ENCODE data around the gene SLC7A10. TPM values are rescaled to one million over a fixed set of nuclear protein-coding genes. Genes with fewer than 3 reads are reported as not detected.
A peak's percentile ranks its signal among the peaks of the same experiment; 100 is the strongest.
"Not testable (repeated sequence)": the region's sequence is repeated elsewhere in the genome, so short reads cannot be mapped to it uniquely, and the experiment has no call there.

Gene SLC7A10
- total RNA-seq, 1 donor from 2014 or later: not detected

GRCh38 chr19:33186431-33187182, 39.0 kb downstream of the SLC7A10 start:
- DNase-seq (ENCODE audit: low read depth in 2 of 2): no peak

- peak in 1 of 2 donors; percentile 79 for DNase-seq (ENCODE audit: low read depth in 2 of 2)
Observed at GRCh38 chr19:33177417-33177979, 48.2 kb downstream of the SLC7A10 start.

DNA sequence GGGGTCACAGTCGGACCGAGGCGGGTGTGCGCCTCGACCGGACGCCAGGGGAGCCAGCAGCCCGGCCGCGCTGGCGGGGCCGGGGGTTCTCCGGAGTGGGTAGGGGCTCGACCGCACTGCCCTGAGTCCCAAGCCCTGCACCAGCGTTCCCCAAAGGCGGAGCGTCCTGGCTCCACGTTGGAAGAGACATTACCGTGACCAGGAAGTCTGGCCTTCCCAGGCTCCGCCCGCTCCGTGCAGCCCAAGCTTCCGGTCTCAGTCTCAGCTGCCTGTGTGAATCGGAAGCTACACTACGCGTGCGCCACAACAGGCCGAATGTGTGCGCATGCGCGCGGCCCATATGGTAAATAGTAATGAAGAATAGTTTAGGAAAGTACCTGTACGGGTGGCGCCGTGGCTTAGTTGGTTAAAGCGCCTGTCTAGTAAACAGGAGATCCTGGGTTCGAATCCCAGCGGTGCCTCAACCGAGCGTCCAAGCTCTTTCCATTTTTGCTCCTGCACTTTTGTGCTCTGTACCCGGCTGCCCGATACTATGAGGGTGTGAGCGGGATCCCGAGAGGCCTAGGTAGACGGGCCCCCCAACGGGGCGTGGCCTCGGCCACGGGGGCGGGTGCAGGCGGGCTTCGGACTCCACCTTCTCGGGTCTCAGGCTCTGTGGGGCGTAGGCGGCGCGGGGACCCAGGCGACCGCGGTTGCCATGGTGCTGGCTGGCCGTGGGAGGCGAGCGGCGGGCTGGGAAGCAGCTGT, 48.8 kb downstream of the SLC7A10 start:
- DNase-seq (ENCODE audit: low read depth in 2 of 2): peak; percentile 96 to 97

DNA sequence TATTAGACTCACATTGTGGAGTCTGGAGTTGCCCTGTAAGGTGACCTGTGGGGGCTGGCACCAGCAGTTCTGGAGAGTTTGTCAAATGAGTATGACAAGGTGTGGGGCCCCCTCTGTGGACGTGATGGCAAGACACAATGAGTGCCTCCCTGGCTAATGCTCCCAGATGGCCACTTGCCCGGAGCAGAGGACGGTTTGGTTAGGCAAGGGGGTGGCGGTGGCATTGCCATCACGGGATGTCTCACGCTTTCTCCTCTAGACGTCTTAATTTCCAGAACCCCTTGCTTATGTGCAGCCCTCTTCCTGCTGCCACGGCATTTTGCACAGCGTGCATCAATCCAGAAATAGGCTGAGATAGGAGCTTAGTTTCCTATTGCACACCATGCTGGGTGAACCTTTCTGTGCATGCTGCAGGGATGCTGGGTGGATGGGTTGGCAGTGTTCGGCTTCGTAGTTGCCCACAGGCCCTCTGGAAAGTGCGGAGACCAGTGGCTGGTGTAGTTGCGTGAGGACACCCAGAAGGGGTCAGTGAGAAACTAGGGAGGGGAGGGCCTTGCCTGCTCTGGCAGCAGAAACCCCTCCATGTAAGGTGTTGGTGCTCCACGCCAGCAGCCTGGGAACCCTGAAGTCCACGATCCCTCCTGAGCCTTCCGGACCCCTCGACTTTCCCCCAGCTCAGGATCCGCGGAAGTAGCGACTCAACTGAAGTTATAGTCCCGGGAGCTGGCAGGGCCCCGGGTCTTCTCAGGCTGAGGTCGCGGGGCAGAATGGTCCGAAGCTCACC, 49.6 kb downstream of the SLC7A10 start:
- DNase-seq (ENCODE audit: low read depth in 2 of 2): peak; percentile 54 to 59

GRCh38 chr19:33175156-33175782, 50.4 kb downstream of the SLC7A10 start:
- DNase-seq (ENCODE audit: low read depth in 2 of 2): no peak

DNA sequence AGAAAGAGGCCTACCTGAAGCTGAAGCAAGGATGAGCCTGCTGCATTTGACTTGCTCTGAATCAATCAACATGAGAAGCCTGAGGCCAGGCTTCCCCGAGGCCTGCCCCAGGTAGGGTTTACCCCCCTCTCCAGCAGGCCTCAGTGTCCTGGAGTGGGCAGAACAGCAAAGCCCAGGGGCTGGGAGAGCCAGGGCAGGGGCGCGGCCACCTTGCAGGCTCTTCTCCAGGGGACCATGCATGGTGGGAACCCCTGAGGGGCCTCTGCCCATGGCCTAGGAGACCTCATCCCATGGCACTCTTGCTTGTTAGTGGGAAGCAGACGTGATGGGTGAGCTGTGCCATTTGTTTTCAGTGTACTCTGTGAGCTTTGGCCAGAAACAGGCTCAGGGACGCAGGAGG, 51.5 kb downstream of the SLC7A10 start:
- DNase-seq (ENCODE audit: low read depth in 2 of 2): no peak

- DNase-seq (ENCODE audit: low read depth in 2 of 2): no peak
Observed at GRCh38 chr19:33171916-33172359, 53.7 kb downstream of the SLC7A10 start.

GRCh38 chr19:33171222-33171795, 54.3 kb downstream of the SLC7A10 start:
- no peak for DNase-seq (ENCODE audit: low read depth in 2 of 2)

- DNase-seq (ENCODE audit: low read depth in 2 of 2): no peak
Observed at GRCh38 chr19:33168528-33168927, 57.1 kb downstream of the SLC7A10 start.

GRCh38 chr19:33167438-33167837, 58.2 kb downstream of the SLC7A10 start:
- no peak for DNase-seq (ENCODE audit: low read depth in 2 of 2)

DNA sequence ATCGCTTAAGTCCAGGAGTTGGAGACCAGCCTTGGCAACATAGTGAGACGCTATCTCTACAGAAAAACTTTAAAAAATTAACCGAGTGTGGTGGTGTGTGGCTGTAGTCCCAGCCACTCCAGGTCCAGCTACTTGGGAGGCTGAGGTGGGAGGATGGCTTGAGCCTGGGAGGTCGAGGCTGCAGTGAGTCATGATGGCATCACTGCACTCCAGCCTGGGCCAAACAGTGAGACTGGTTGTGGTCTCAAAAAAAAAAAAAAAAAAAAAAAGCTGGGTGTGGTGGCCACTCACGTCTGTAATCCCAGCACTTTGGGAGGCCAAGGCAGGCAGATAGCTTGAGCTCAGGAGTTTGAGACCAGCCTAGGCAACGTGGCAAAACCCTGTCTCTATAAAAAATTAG, 59.6 kb downstream of the SLC7A10 start:
- not testable (repeated sequence) for DNase-seq (ENCODE audit: low read depth in 2 of 2)

DNA sequence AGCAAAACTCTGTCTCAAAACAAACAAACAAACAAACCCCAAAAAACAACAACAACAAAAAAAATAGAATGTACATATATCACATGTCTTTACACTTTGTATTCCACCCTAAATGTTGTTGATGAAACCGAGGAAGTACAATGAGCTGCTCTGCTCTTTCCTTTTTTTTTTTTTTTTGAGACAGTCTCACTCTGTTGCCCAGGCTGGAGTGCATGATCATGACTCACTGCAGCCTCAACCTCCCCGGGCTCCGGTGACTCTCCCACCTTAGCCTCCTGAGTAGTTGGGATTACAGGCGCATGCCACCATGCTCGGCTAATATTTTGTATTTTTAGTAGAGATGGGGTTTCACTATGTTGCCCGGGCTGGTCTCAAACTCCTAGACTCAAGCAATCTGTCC, 62.2 kb downstream of the SLC7A10 start:
- DNase-seq (ENCODE audit: low read depth in 2 of 2): no peak

DNA sequence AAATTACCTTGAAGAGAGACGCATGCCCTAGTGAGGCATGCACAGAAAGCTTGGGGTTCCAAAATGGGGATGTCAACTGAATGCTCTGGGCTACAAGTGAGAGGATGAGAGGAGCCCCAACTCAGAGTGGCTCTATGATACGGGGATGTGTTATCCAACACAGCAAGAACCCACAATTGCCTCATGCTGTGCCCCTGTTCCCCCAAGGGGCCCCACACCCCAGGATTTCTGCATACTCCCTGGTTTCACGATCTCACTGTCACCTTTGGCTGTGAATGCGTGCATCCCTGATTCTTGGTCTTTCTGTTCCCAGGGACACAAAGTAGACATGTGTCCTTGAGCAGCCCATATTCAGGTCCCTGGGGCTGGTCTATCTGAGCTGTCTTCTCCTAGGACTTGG, 64.4 kb downstream of the SLC7A10 start:
- DNase-seq (ENCODE audit: low read depth in 2 of 2): no peak

DNA sequence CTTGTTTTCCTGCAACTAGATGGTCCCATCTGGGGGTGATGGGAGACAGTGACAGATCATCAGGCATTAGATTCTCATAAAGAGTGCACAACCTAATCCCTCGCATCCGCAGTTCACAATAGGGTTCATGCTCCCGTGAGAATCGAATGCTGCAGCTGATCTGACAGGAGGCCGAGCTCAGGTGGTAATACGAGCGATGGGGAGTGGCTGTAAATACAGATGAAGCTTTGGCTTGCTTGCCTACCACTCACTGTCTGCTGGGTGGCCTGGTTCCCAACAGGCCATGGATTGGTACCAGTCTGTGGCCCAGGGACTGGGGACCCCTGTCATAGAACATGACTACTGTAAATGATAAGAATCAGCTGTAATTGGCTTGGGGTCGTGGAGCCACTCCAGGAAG, 65.8 kb downstream of the SLC7A10 start:
- DNase-seq (ENCODE audit: low read depth in 2 of 2): no peak

GRCh38 chr19:33159149-33159548, 66.5 kb downstream of the SLC7A10 start:
- no peak for DNase-seq (ENCODE audit: low read depth in 2 of 2)

Other genes starting within 250 kb of the SLC7A10 start
- gene RHPN2, start 161.0 kb downstream of the SLC7A10 start, total RNA-seq: 4.4 and 10.9 TPM in 2 replicates
- 3.1 and 4.2 TPM in 2 replicates for gene GPATCH1, start 144.7 kb downstream of the SLC7A10 start, total RNA-seq
- not detected in 2 replicates for gene WDR88, start 93.7 kb downstream of the SLC7A10 start, total RNA-seq
- gene LRP3, start 31.5 kb downstream of the SLC7A10 start, total RNA-seq: 3.2 and 5.2 TPM in 2 replicates
- 0.20 and 0.22 TPM in 2 replicates for gene CEBPA, start 76.7 kb upstream of the SLC7A10 start, total RNA-seq
- gene CEBPG, start 147.9 kb upstream of the SLC7A10 start, total RNA-seq: 19.0 and 34.3 TPM in 2 replicates

Data from lung microvascular endothelial cell (primary cell).